SK-N-SH treated with all-trans-retinoic acid at 6 μM for 48 hours (cell line): Measurements from ENCODE around the gene ZNF217.

Experiments
- BACH2 ChIP-seq: fragments of 250-450 bp; sonication (Bioruptor Pico); IDR thresholded peaks from 2 replicates; pipeline ENCODE4 v1.9.0; 2021; ENCODE audit warnings: mild to moderate bottlenecking, borderline replicate concordance
- GLIS3 ChIP-seq: fragments of 250-450 bp; sonication (Bioruptor Pico); IDR thresholded peaks from 2 replicates; pipeline ENCODE4 v1.5.0; 2020; ENCODE audit warnings: mild to moderate bottlenecking, moderate library complexity
- ISL1 ChIP-seq: fragments of 250-450 bp; sonication (Bioruptor Pico); IDR thresholded peaks from 2 replicates; pipeline ENCODE4 v2.1.2; 2022; ENCODE audit warnings: mild to moderate bottlenecking, moderate library complexity
- TF ChIP-seq, protein P1 (sequence below): fragments of 250-450 bp; sonication (Bioruptor Pico); IDR thresholded peaks from 2 replicates; pipeline ENCODE4 v1.8.0; 2020; ENCODE audit warnings: mild to moderate bottlenecking, moderate library complexity, borderline replicate concordance

DNA sequence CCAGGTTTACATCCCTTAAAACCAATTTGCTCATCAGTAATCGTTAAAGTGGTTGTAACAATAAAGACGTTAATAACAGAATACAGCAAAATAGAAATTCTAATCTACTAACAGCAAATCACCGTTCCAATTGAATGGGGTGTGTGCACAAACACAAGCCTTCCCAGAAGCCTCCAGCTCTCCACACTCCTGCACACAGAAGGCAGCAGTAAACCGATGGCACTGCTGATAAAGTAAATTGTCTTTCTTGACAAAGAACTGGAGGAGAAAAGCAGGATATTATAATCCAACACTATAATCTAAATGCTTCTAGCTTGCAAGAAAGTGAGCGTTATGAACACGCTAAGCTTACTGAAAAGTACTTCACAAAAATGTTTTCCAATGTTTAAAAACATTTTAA, 7.0 kb downstream of the ZNF217 start:
- TF ChIP-seq ISL1 (CRISPR knock-in tag) = no peak
- TF ChIP-seq, protein P1, sequence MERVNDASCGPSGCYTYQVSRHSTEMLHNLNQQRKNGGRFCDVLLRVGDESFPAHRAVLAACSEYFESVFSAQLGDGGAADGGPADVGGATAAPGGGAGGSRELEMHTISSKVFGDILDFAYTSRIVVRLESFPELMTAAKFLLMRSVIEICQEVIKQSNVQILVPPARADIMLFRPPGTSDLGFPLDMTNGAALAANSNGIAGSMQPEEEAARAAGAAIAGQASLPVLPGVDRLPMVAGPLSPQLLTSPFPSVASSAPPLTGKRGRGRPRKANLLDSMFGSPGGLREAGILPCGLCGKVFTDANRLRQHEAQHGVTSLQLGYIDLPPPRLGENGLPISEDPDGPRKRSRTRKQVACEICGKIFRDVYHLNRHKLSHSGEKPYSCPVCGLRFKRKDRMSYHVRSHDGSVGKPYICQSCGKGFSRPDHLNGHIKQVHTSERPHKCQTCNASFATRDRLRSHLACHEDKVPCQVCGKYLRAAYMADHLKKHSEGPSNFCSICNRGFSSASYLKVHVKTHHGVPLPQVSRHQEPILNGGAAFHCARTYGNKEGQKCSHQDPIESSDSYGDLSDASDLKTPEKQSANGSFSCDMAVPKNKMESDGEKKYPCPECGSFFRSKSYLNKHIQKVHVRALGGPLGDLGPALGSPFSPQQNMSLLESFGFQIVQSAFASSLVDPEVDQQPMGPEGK (CRISPR knock-in tag) = no peak
- no peak for TF ChIP-seq GLIS3 (CRISPR knock-in tag)
- no peak for TF ChIP-seq BACH2 (CRISPR knock-in tag)
